ENCODE results near the gene MAP3K4. TPM values are rescaled to one million over a fixed set of nuclear protein-coding genes. Genes with fewer than 3 reads are reported as not detected.

Gene MAP3K4
- total RNA-seq, 1 experiment from 2014 or later, result 27.9 TPM

- H3K9ac ChIP-seq (ENCODE audit: low read length), result no peak overlapping the region
- ChIA-PET POLR2A (ENCODE audit: unreplicated experiment) (no interaction called here), CTCF (no interaction called here)
- H3K27me3 ChIP-seq (ENCODE audit: low read length), result no peaks in the 10 kb centered on the region
- H2AFZ ChIP-seq (ENCODE audit: low read length), result no peak overlapping the region
- H3K4me1 ChIP-seq (ENCODE audit: insufficient read depth, low read length), result peaks cover 19% of the 10 kb centered on the region
- no peaks in the 10 kb centered on the region for H3F3A ChIP-seq (ENCODE audit: low read length, unreplicated experiment)
- H3K36me3 ChIP-seq (ENCODE audit: low read depth, low read length), result no peaks in the 10 kb centered on the region; the same call in none of the 2 replicates
- 0 out of 2 replicates have a peak, but pooled peaks cover 7% of the 10 kb centered on the region for H3K9me3 ChIP-seq (ENCODE audit: low read length)
- H3K4me2 ChIP-seq (ENCODE audit: low read length), result no peak overlapping the region
- no peaks in the 10 kb centered on the region for H3K9me2 ChIP-seq (replicated peaks; ENCODE audit: low read length)
- no peaks in the 10 kb centered on the region for H4K20me1 ChIP-seq (ENCODE audit: low read length)
- intact Hi-C loops (cut with micrococcal nuclease), result no loop called here
- no peak overlapping the region for H3K27ac ChIP-seq (ENCODE audit: low read length)
- TF ChIP-seq CTCF (conservative IDR thresholded peaks at IDR 0.05; ENCODE audit: low read depth, low read length), result no peak
- TF ChIP-seq EZH2phosphoT487 (IDR thresholded peaks at IDR 0.05; ENCODE audit: borderline replicate concordance, low read length), result no peak
- TF ChIP-seq EZH2 (IDR thresholded peaks at IDR 0.05; ENCODE audit: low read length, unreplicated experiment), result no peak
- H3K4me3 ChIP-seq (ENCODE audit: low read length), result no peak overlapping the region
- no peak for DNase-seq
- no peaks in the 10 kb centered on the region for H3K79me2 ChIP-seq (ENCODE audit: low read length)
- no TSS peak for BruUV-seq (replicated peaks)
- ATAC-seq, result no peak
Observed at GRCh38 chr6:161125591-161125990, 134.0 kb downstream of the MAP3K4 start.

- CTCF ChIA-PET, result no interaction called here
- Histone ChIP-seq H3K36me3 (ENCODE audit: low read depth, low read length) (no peaks in the 10 kb centered on the region; the same call in none of the 2 replicates), H3K27ac (ENCODE audit: low read length) (peak overlapping the region; percentile 96), H2AFZ (ENCODE audit: low read length) (no peak overlapping the region), H3K9ac (ENCODE audit: low read length) (peak overlapping the region; percentile 78), H3K4me3 (ENCODE audit: low read length) (no peak overlapping the region), H4K20me1 (ENCODE audit: low read length) (no peaks in the 10 kb centered on the region), H3K27me3 (ENCODE audit: low read length) (no peaks in the 10 kb centered on the region), H3K9me3 (ENCODE audit: low read length) (0 out of 2 replicates have a peak, but pooled peaks cover 7% of the 10 kb centered on the region), H3K4me2 (ENCODE audit: low read length) (no peak overlapping the region), H3K9me2 (replicated peaks; ENCODE audit: low read length) (no peaks in the 10 kb centered on the region), H3F3A (ENCODE audit: low read length, unreplicated experiment) (no peaks in the 10 kb centered on the region), H3K79me2 (ENCODE audit: low read length) (no peaks in the 10 kb centered on the region), H3K4me1 (ENCODE audit: insufficient read depth, low read length) (peaks cover 19% of the 10 kb centered on the region)
- no peak for TF ChIP-seq EZH2 (IDR thresholded peaks at IDR 0.05; ENCODE audit: low read length, unreplicated experiment)
- no peak for TF ChIP-seq EZH2phosphoT487 (IDR thresholded peaks at IDR 0.05; ENCODE audit: borderline replicate concordance, low read length)
- no peak for TF ChIP-seq CTCF (conservative IDR thresholded peaks at IDR 0.05; ENCODE audit: low read depth, low read length)
- DNase-seq, result no peak
- intact Hi-C loops (cut with micrococcal nuclease), result no loop called here
- ATAC-seq, result no peak
- BruUV-seq (replicated peaks), result no TSS peak
- POLR2A ChIA-PET (ENCODE audit: unreplicated experiment), result no interaction called here
Observed at GRCh38 chr6:161127071-161127740, 135.6 kb downstream of the MAP3K4 start.

DNA sequence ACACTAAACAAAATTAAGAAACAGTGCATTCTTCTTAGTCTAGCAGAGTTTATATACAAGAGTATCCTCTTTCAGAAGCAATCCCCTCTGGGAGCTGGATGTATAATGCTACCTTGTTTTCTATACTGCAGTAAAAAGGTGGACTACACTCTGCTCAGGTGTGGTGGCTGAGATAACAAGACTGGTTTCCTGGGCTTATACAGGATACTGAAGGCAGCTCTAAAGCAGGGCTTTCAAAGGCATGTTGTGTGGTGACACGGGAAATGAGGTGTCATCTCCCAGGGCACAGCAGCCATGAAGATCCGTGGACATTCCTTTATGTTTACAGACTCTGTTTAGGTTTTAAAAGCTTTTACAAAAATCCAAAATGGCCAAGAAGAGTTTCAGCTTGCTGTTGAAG, 136.7 kb downstream of the MAP3K4 start:
- CTCF ChIA-PET, result interaction anchor here (1.4 kb wide), 1 partner anchor 242 kb away, joined by 7 read pairs; no protein-coding TSS in a partner anchor
- Histone ChIP-seq H3K79me2 (ENCODE audit: low read length) (no peaks in the 10 kb centered on the region), H3K9ac (ENCODE audit: low read length) (peak overlapping the region; percentile 78), H3K4me2 (ENCODE audit: low read length) (0 out of 2 replicates have a peak overlapping the region, but pooled peaks have one; percentile 5), H3K27me3 (ENCODE audit: low read length) (no peaks in the 10 kb centered on the region), H3K9me3 (ENCODE audit: low read length) (0 out of 2 replicates have a peak, but pooled peaks cover 5% of the 10 kb centered on the region), H2AFZ (ENCODE audit: low read length) (no peak overlapping the region), H3F3A (ENCODE audit: low read length, unreplicated experiment) (no peaks in the 10 kb centered on the region), H3K9me2 (replicated peaks; ENCODE audit: low read length) (no peaks in the 10 kb centered on the region), H3K27ac (ENCODE audit: low read length) (peak overlapping the region; percentile 96), H3K4me1 (ENCODE audit: insufficient read depth, low read length) (peaks cover 19% of the 10 kb centered on the region), H3K4me3 (ENCODE audit: low read length) (no peak overlapping the region), H3K36me3 (ENCODE audit: low read depth, low read length) (no peaks in the 10 kb centered on the region; the same call in none of the 2 replicates), H4K20me1 (ENCODE audit: low read length) (no peaks in the 10 kb centered on the region)
- ATAC-seq, result peak; percentile 48
- no TSS peak for BruUV-seq (replicated peaks)
- TF ChIP-seq EZH2phosphoT487 (IDR thresholded peaks at IDR 0.05; ENCODE audit: borderline replicate concordance, low read length) (no peak), CTCF (conservative IDR thresholded peaks at IDR 0.05; ENCODE audit: low read depth, low read length) (no peak), EZH2 (IDR thresholded peaks at IDR 0.05; ENCODE audit: low read length, unreplicated experiment) (no peak)
- intact Hi-C loops (cut with micrococcal nuclease), result no loop called here
- no peak for DNase-seq
- POLR2A ChIA-PET (ENCODE audit: unreplicated experiment), result no interaction called here
